Neural cell (in vitro differentiated cells): ENCODE results near the gene PHTF2. TPM values are rescaled to one million over a fixed set of nuclear protein-coding genes. Genes with fewer than 3 reads are reported as not detected.
"Not testable (repeated sequence)": the region's sequence is repeated elsewhere in the genome, so short reads cannot be mapped to it uniquely, and the experiment has no call there.

Experiments
- H2AFZ ChIP-seq: fragments of 200-600, 300-800 bp; sonication (generic), shearing (Covaris generic); 2 replicates; pipeline ENCODE4 v1.6.0; 2014; ENCODE audit warnings: low read depth, mild to moderate bottlenecking, antibody characterized with exemption, low read length, moderate library complexity
- H3F3A ChIP-seq: fragments of 200-600 bp; shearing (Covaris generic); 2 replicates; pipeline ENCODE4 v1.6.1; 2016; ENCODE audit warnings: mild to moderate bottlenecking, moderate library complexity, mixed read lengths, antibody characterized with exemption, low read length; ENCODE audit not compliant: insufficient read depth, poor library complexity, severe bottlenecking
- H3K27ac ChIP-seq: fragments of 200-600, 300-800 bp; sonication (generic), shearing (Covaris generic); 2 replicates; pipeline ENCODE4 v1.5.1; 2014; ENCODE audit warnings: mild to moderate bottlenecking, low read length, moderate library complexity
- H3K27me3 ChIP-seq: fragments of 300-800, 200-600 bp; sonication (generic), shearing (Covaris generic); 2 replicates; pipeline ENCODE4 v1.6.0; 2014; ENCODE audit warnings: mild to moderate bottlenecking, low read depth, low read length, moderate library complexity; ENCODE audit not compliant: insufficient read depth
- H3K36me3 ChIP-seq: fragments of 300-800, 200-600 bp; sonication (generic), shearing (Covaris generic); 2 replicates; pipeline ENCODE4 v1.5.1; 2014; ENCODE audit warnings: mild to moderate bottlenecking, antibody characterized with exemption, low read length, moderate library complexity; ENCODE audit not compliant: insufficient read depth
- H3K4me2 ChIP-seq: fragments of 300-800, 200-600 bp; sonication (generic), shearing (Covaris generic); 2 replicates; pipeline ENCODE4 v1.6.0; 2014; ENCODE audit warnings: mild to moderate bottlenecking, low read length
- H3K4me3 ChIP-seq: fragments of 300-800, 200-600 bp; sonication (generic), shearing (Covaris generic); 2 replicates; pipeline ENCODE4 v1.5.1; 2014; ENCODE audit warnings: mild to moderate bottlenecking, low read length, moderate library complexity
- H3K79me2 ChIP-seq: fragments of 200-600 bp; shearing (Covaris generic); replicated peaks from 2 replicates; pipeline ENCODE4 v1.6.0; 2014; ENCODE audit warnings: mild to moderate bottlenecking, low read length, moderate library complexity; ENCODE audit not compliant: insufficient read depth
- H3K9ac ChIP-seq: fragments of 300-800, 200-600 bp; sonication (generic), shearing (Covaris generic); 2 replicates; pipeline ENCODE4 v1.6.1; 2016; ENCODE audit warnings: mild to moderate bottlenecking, low read length, mixed read lengths
- H3K9me2 ChIP-seq: fragments of 200-600 bp; shearing (Covaris generic); 2 replicates; pipeline ENCODE4 v1.6.1; 2016; ENCODE audit warnings: mild to moderate bottlenecking, low read length, mixed read lengths; ENCODE audit not compliant: insufficient read depth
- H3K9me3 ChIP-seq: fragments of 200-600, 300-800 bp; sonication (generic), shearing (Covaris generic); 2 replicates; pipeline ENCODE4 v1.6.1; 2016; ENCODE audit warnings: mild to moderate bottlenecking, mixed run types, low read length, moderate library complexity, mixed read lengths
- H4K20me1 ChIP-seq: fragments of 200-600 bp; shearing (Covaris generic); 2 replicates; pipeline ENCODE4 v1.6.1; 2016; ENCODE audit warnings: mild to moderate bottlenecking, mixed run types; ENCODE audit not compliant: insufficient read depth
- CTCF ChIP-seq: fragments of 450-650 bp; IDR thresholded peaks from 2 replicates; pipeline ENCODE4 v1.5.1; 2014; ENCODE audit warnings: antibody characterized with exemption, mild to moderate bottlenecking, moderate library complexity; ENCODE audit not compliant: poor library complexity, severe bottlenecking
- EP300 ChIP-seq: fragments of 450-650 bp; conservative IDR thresholded peaks from 2 replicates; pipeline ENCODE4 v1.6.1; 2014; ENCODE audit warnings: antibody characterized with exemption, mild to moderate bottlenecking, moderate library complexity; ENCODE audit not compliant: poor library complexity, severe bottlenecking
- EZH2 ChIP-seq: fragments of 200-600, 300-800 bp; shearing (Covaris generic), sonication (generic); IDR thresholded peaks from 2 replicates; pipeline ENCODE4 v1.6.1; 2014; ENCODE audit warnings: antibody characterized with exemption, low read length, borderline replicate concordance, mild to moderate bottlenecking; ENCODE audit not compliant: insufficient read depth, poor library complexity, severe bottlenecking
- MXI1 ChIP-seq: fragments of 450-650 bp; conservative IDR thresholded peaks from 2 replicates; pipeline ENCODE4 v1.6.1; 2014; ENCODE audit warnings: antibody characterized with exemption, mild to moderate bottlenecking; ENCODE audit not compliant: poor library complexity, severe bottlenecking
- POLR2AphosphoS5 ChIP-seq: IDR thresholded peaks from 2 replicates; pipeline ENCODE4 v1.6.1; 2012
- RAD21 ChIP-seq: fragments of 450-650 bp; conservative IDR thresholded peaks from 2 replicates; pipeline ENCODE4 v1.6.1; 2014; ENCODE audit warnings: antibody characterized with exemption, mild to moderate bottlenecking, moderate library complexity
- REST ChIP-seq: IDR thresholded peaks from 2 replicates; pipeline ENCODE4 v1.6.1; 2012; ENCODE audit warnings: borderline replicate concordance
- SMC3 ChIP-seq: fragments of 450-650 bp; conservative IDR thresholded peaks from 2 replicates; pipeline ENCODE4 v1.6.1; 2014; ENCODE audit warnings: antibody characterized with exemption, mild to moderate bottlenecking, moderate library complexity; ENCODE audit not compliant: poor library complexity
- TAF1 ChIP-seq: IDR thresholded peaks from 2 replicates; pipeline ENCODE4 v1.6.1; 2012; ENCODE audit warnings: low read depth
- polyA plus RNA-seq: library from polyadenylated mRNA; depleted of rRNA; stranded (reverse); fragments of >200 nt; gene quantifications from 2 replicates; pipeline ENCODE4 v1.2.3, GENCODE V29; 2014

PHTF2 gene
- polyA plus RNA-seq, 1 donor from 2014 or later: 34.4 TPM

- Histone ChIP-seq H3K9me3 (no peaks in the 10 kb centered on the region), H3K4me2 (no peak overlapping the region), H3K9ac (no peak overlapping the region), H2AFZ (no peak overlapping the region), H3K36me3 (no peaks in the 10 kb centered on the region), H3K79me2 (no peaks in the 10 kb centered on the region), H3K4me3 (no peak overlapping the region), H3K9me2 (no peaks in the 10 kb centered on the region), H3K27ac (no peak overlapping the region), H3F3A (no peaks in the 10 kb centered on the region), H4K20me1 (no peaks in the 10 kb centered on the region), H3K27me3 (no peaks in the 10 kb centered on the region)
- TF ChIP-seq SMC3 (no peak), RAD21 (no peak), EZH2 (no peak), REST (no peak), CTCF (no peak), TAF1 (no peak), MXI1 (no peak), POLR2AphosphoS5 (no peak), EP300 (no peak)
These were observed 195.3 kb downstream of the PHTF2 start for GRCh38 chr7:77993838-77994237.

- Histone ChIP-seq H3K9ac (no peak overlapping the region), H3K9me3 (no peaks in the 10 kb centered on the region), H3K4me2 (no peak overlapping the region), H3K27me3 (no peaks in the 10 kb centered on the region), H4K20me1 (no peaks in the 10 kb centered on the region), H3K4me3 (no peak overlapping the region), H3K27ac (no peak overlapping the region), H2AFZ (no peak overlapping the region), H3K79me2 (no peaks in the 10 kb centered on the region), H3F3A (no peaks in the 10 kb centered on the region), H3K36me3 (no peaks in the 10 kb centered on the region), H3K9me2 (no peaks in the 10 kb centered on the region)
- TF ChIP-seq SMC3: no peak
- TF ChIP-seq MXI1: no peak
- TF ChIP-seq POLR2AphosphoS5: no peak
These were observed 197.1 kb downstream of the PHTF2 start for GRCh38 chr7:77995717-77996116.

- not testable (repeated sequence) for H3K9me3 ChIP-seq, H3K36me3 ChIP-seq, H3K79me2 ChIP-seq, H3K27ac ChIP-seq, H3K27me3 ChIP-seq, H3K9ac ChIP-seq, H3K4me2 ChIP-seq, H3K4me3 ChIP-seq, H2AFZ ChIP-seq, H3K9me2 ChIP-seq, H3F3A ChIP-seq, H4K20me1 ChIP-seq
These were observed 200.6 kb downstream of the PHTF2 start for GRCh38 chr7:77999168-77999567.
